ENCODE data around the gene NLGN4X.

NLGN4X gene

GRCh38 chrX:6151971-6152370 is 76.7 kb downstream of the NLGN4X start:
- no peak for TF ChIP-seq CTCF (IDR thresholded peaks at IDR 0.05)
- Histone ChIP-seq H3K27ac (no peak overlapping the region), H3K9me3 (no peaks in the 10 kb centered on the region), H3K4me3 (no peak overlapping the region), H3K36me3 (no peaks in the 10 kb centered on the region), H3K27me3 (no peaks in the 10 kb centered on the region), H3K4me1 (no peaks in the 10 kb centered on the region)
- DNase-seq: no peak
- intact Hi-C loops (cut with DNase I; ENCODE audit: low total_unique reads): loop anchor here (2.0 kb wide), 1 partner anchor 21 kb away; no protein-coding TSS in a partner anchor

GRCh38 chrX:6149060-6149872 is 79.4 kb downstream of the NLGN4X start:
- Histone ChIP-seq H3K27ac (no peak overlapping the region), H3K27me3 (no peaks in the 10 kb centered on the region), H3K36me3 (no peaks in the 10 kb centered on the region), H3K9me3 (no peaks in the 10 kb centered on the region), H3K4me3 (no peak overlapping the region), H3K4me1 (no peaks in the 10 kb centered on the region)
- no peak for TF ChIP-seq CTCF (IDR thresholded peaks at IDR 0.05)
- no peak for DNase-seq
- intact Hi-C loops (cut with DNase I; ENCODE audit: low total_unique reads): no loop called here

GRCh38 chrX:6134255-6134654 is 94.4 kb downstream of the NLGN4X start:
- Histone ChIP-seq H3K36me3 (no peaks in the 10 kb centered on the region), H3K27me3 (no peaks in the 10 kb centered on the region), H3K4me3 (no peak overlapping the region), H3K9me3 (no peaks in the 10 kb centered on the region), H3K4me1 (no peaks in the 10 kb centered on the region), H3K27ac (no peak overlapping the region)
- intact Hi-C loops (cut with DNase I; ENCODE audit: low total_unique reads): no loop called here
- no peak for DNase-seq
- TF ChIP-seq CTCF (IDR thresholded peaks at IDR 0.05): no peak

- Histone ChIP-seq H3K9me3 (no peaks in the 10 kb centered on the region), H3K4me3 (no peak overlapping the region), H3K27me3 (no peaks in the 10 kb centered on the region), H3K4me1 (no peaks in the 10 kb centered on the region), H3K36me3 (no peaks in the 10 kb centered on the region), H3K27ac (no peak overlapping the region)
- intact Hi-C loops (cut with DNase I; ENCODE audit: low total_unique reads): no loop called here
- no peak for TF ChIP-seq CTCF (IDR thresholded peaks at IDR 0.05)
- no peak for DNase-seq
Measured at GRCh38 chrX:6132970-6133369, 95.7 kb downstream of the NLGN4X start.

- no peak for TF ChIP-seq CTCF (IDR thresholded peaks at IDR 0.05)
- H3K27ac ChIP-seq: no peak overlapping the region
- H3K27me3 ChIP-seq: no peaks in the 10 kb centered on the region
- H3K4me1 ChIP-seq: no peaks in the 10 kb centered on the region
- H3K36me3 ChIP-seq: no peaks in the 10 kb centered on the region
- H3K4me3 ChIP-seq: no peak overlapping the region
- intact Hi-C loops (cut with DNase I; ENCODE audit: low total_unique reads): loop anchor here (2.0 kb wide), 1 partner anchor 22 kb away; no protein-coding TSS in a partner anchor
- DNase-seq: no peak
- no peaks in the 10 kb centered on the region for H3K9me3 ChIP-seq
Measured at GRCh38 chrX:6131287-6131686, 97.4 kb downstream of the NLGN4X start.

Measured in tibial artery (tissue), 4 donors.